WTC11 (cell line): ENCODE data around the gene EFCAB8. TPM values are rescaled to one million over a fixed set of nuclear protein-coding genes. Genes with fewer than 3 reads are reported as not detected.

Experiments
- ATAC-seq: fragments of 200-7000 bp; cut with Tn5 transposase; 2 replicates; pipeline ENCODE4 v1.10.0; 2021; ENCODE audit warnings: mild to moderate bottlenecking, moderate library complexity
- CTCF ChIA-PET: fragments of 300-600 bp; sonication (Branson Sonifier 250); formaldehyde crosslinking; loops from one replicate; lab custom pipeline; 2021; ENCODE audit warnings: antibody characterized with exemption; lab: Charles Lee
- POLR2A ChIA-PET: fragments of 350-600 bp; sonication (Branson Sonifier 250); formaldehyde crosslinking; loops from one replicate; lab custom pipeline; 2021; ENCODE audit warnings: antibody characterized with exemption; lab: Charles Lee
- DNase-seq: peaks from one replicate; pipeline ENCODE4 v3.0.0; 2021; ENCODE audit warnings: low spot score
- H3K27ac Mint-ChIP-seq: 2 replicates; pipeline ENCODE4 v1.8.0; 2021; ENCODE audit warnings: mixed read lengths
- H3K27me3 Mint-ChIP-seq: 2 replicates; pipeline ENCODE4 v1.8.0; 2021; ENCODE audit warnings: low read depth, mild to moderate bottlenecking, moderate library complexity, mixed read lengths
- H3K36me3 Mint-ChIP-seq: 2 replicates; pipeline ENCODE4 v1.8.0; 2021; ENCODE audit warnings: mixed read lengths
- H3K4me1 Mint-ChIP-seq: 2 replicates; pipeline ENCODE4 v1.8.0; 2022; ENCODE audit warnings: mixed read lengths
- H3K4me3 Mint-ChIP-seq: 2 replicates; pipeline ENCODE4 v1.8.0; 2021; ENCODE audit warnings: mild to moderate bottlenecking, moderate library complexity, mixed read lengths
- H3K9me3 Mint-ChIP-seq: 2 replicates; pipeline ENCODE4 v1.8.0; 2021; ENCODE audit warnings: mixed read lengths
- AFF4 ChIP-seq: sonication (generic); formaldehyde crosslinking; IDR thresholded peaks from 2 replicates; pipeline ENCODE4 v1.8.1; 2023; ENCODE audit warnings: mild to moderate bottlenecking, missing genetic modification reagents, borderline replicate concordance
- ATF1 ChIP-seq: sonication (generic); formaldehyde crosslinking; IDR thresholded peaks from 2 replicates; pipeline ENCODE4 v1.8.1; 2023; ENCODE audit warnings: mild to moderate bottlenecking, moderate library complexity, missing genetic modification reagents
- FOXP4 ChIP-seq: sonication (generic); formaldehyde crosslinking; IDR thresholded peaks from 2 replicates; pipeline ENCODE4 v1.8.0; 2022; ENCODE audit warnings: mild to moderate bottlenecking, missing genetic modification reagents
- NFYB ChIP-seq: sonication (generic); formaldehyde crosslinking; conservative IDR thresholded peaks from 2 replicates; pipeline ENCODE4 v1.8.0; 2022; ENCODE audit warnings: low read depth, missing genetic modification reagents
- NR1H2 ChIP-seq: sonication (generic); formaldehyde crosslinking; IDR thresholded peaks from 2 replicates; pipeline ENCODE4 v1.9.0; 2021; ENCODE audit warnings: mild to moderate bottlenecking, moderate library complexity, missing genetic modification reagents
- OVOL2 ChIP-seq: fragments of 250-450 bp; sonication (Bioruptor Pico); IDR thresholded peaks from 2 replicates; pipeline ENCODE4 v1.9.0; 2021; ENCODE audit warnings: mild to moderate bottlenecking, borderline replicate concordance
- ZBTB43 ChIP-seq: sonication (generic); formaldehyde crosslinking; IDR thresholded peaks from 2 replicates; pipeline ENCODE4 v1.8.1; 2023; ENCODE audit warnings: mild to moderate bottlenecking, missing genetic modification reagents
- ZNF317 ChIP-seq: sonication (generic); formaldehyde crosslinking; IDR thresholded peaks from 2 replicates; pipeline ENCODE4 v1.8.1; 2023; ENCODE audit warnings: low read depth, mild to moderate bottlenecking, moderate library complexity, missing genetic modification reagents, borderline replicate concordance
- ZNF423 ChIP-seq: fragments of 250-450 bp; sonication (Bioruptor Pico); IDR thresholded peaks from 2 replicates; pipeline ENCODE4 v2.1.2; 2022; ENCODE audit warnings: mild to moderate bottlenecking, moderate library complexity
- ZNF671 ChIP-seq: fragments of 250-450 bp; sonication (Bioruptor Pico); IDR thresholded peaks from 2 replicates; pipeline ENCODE4 v1.8.0; 2021; ENCODE audit warnings: mild to moderate bottlenecking
- ZSCAN18 ChIP-seq: fragments of 250-450 bp; sonication (Bioruptor Pico); IDR thresholded peaks from 2 replicates; pipeline ENCODE4 v2.1.2; 2022; ENCODE audit warnings: mild to moderate bottlenecking, moderate library complexity
- total RNA-seq: library from RNA; stranded (reverse); gene quantifications from 3 replicates; pipeline ENCODE4 v1.2.3, GENCODE V29; 2021

Gene EFCAB8
- total RNA-seq, 1 experiment from 2014 or later = 0.17 TPM

- POLR2A ChIA-PET = no interaction called here
- CTCF ChIA-PET = no interaction called here
- H3K27ac Mint-ChIP-seq = no peak overlapping the region; the same call in 1 of the 2 replicates
These were observed 110.8 kb downstream of the EFCAB8 start for GRCh38 chr20:32969356-32970114.

More at GRCh38 chr20:32969356-32970114, 110.8 kb downstream of the EFCAB8 start:
- Mint-ChIP-seq H3K4me1 (peaks cover 9% of the 10 kb centered on the region; the same call in 1 of the 2 replicates), H3K27me3 (no peaks in the 10 kb centered on the region; the same call in 1 of the 2 replicates)
- no peak for ATAC-seq
- no peak for DNase-seq
- no peak for TF ChIP-seq ZBTB43 (CRISPR knock-in tag)
- no peak for TF ChIP-seq OVOL2
- TF ChIP-seq ZNF317 (CRISPR knock-in tag) = no peak
- no peak for TF ChIP-seq NR1H2 (CRISPR knock-in tag)
- no peak for TF ChIP-seq ZNF671 (CRISPR knock-in tag)
- no peak for TF ChIP-seq ATF1 (CRISPR knock-in tag)
- no peak for TF ChIP-seq ZNF423 (CRISPR knock-in tag)
- TF ChIP-seq FOXP4 = no peak
- TF ChIP-seq AFF4 = no peak
- no peak for TF ChIP-seq ZSCAN18 (CRISPR knock-in tag)
- no peak for TF ChIP-seq NFYB (CRISPR knock-in tag)
- TF ChIP-seq, all 79 proteins: peak for 0
- Mint-ChIP-seq H3K9me3 (no peaks in the 10 kb centered on the region), H3K4me3 (no peak overlapping the region), H3K36me3 (no peaks in the 10 kb centered on the region)
